ENCODE measurements around the gene ATG7. TPM values are rescaled to one million over a fixed set of nuclear protein-coding genes. Genes with fewer than 3 reads are reported as not detected.

The ATG7 gene
- polyA plus RNA-seq, 3 donors: 23.1 to 27.4 (median 26.6) TPM

DNA sequence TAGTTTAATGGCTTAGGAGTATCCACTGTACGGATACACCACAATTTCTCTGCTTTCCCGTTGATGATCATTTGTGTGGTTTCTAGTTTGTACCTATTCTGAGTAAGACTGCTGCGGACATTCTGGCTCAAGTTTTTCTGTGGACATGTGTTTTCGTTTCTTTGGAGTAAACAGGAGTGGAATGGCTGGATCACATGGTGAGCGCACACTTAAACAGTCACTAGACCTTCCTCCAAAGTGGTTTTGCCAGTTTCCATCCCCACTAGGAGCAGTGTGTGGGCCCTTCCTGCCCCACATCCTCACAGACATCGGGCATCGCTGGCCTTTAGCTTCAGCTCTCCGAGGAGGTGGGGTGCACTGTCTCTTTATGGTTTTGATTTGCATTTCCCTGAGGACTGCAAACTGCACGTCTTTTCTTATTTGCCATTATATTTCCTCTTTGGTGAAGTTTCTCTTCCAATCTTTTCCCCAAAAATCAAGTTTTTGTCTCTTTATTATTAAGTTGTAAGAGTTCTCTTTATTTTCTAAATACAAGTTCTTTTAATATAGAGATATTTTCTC lies 277.5 kb downstream of the ATG7 start:
- no peak for DNase-seq (ENCODE audit: extremely low read depth in 1 of 11, low read depth in 9 of 11, low spot score in 4 of 11)

DNA sequence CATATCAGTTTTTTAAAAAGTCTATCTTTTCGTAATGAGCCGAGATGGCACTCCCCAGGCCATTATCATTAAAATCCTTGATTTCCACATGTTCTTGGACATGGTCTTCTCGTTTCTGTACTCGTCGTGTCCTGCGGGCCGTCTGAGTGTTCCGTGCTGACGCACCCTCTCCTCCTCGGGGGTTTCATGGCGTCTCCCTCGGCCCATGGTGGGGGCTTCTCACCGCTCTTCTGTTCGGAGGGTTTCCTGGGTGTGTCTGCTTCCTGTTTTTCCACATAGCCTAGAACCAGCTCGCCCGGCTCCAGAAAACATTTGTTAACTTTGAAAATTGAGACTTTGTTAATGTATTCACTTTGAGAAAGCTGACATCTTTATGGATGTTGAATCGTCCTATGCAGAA lies 278.8 kb downstream of the ATG7 start:
- DNase-seq (ENCODE audit: extremely low read depth in 1 of 11, low read depth in 9 of 11, low spot score in 4 of 11): no peak

DNA sequence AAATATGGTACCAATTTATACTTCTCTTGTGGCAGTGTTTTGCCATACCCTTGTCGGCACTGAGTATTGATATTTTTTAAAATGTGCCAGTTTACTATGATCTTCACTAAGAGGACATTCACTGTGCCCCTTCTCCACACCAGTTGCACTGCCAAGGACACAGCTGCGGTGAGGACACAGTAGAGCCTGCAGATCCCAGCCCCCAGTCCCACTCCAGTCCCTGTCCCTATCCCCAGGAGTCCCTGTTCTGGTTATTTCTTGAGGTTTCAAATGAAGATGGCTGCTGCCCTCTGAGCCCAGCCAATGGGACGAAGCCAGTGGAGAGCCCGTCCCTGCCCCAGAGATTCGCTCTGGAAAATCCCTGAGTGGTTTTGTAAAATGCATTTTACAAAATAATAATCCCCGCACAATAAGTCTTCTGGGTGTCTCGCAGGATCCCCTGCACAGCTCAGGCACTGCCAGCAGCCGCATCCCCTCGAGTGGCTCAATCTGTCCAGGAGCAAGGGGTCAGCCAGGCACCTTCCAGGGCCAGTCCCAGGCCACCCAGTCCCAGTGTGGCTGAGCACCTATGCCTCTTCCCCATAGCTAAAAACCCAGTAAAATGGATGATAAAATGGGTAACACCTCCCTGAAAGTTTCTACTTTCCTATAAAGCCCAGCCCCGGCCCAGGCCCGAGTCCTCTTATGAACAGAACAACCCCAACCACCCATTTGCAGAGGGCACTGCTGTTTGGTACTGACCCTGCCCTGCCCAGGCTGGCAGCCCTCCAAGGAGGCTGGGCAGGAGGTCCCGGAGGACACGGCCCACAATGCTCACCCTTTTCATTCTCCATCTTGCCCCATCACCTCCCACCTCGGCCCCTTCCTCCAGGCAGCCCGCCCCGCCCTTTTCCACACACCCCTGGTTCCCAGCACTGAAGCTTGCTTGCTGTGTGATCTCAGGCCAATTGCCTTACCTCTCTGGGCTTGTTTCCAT lies 280.4 kb downstream of the ATG7 start:
- no peak for DNase-seq (ENCODE audit: extremely low read depth in 1 of 11, low read depth in 9 of 11, low spot score in 4 of 11)

GRCh38 chr3:11553436-11554235 lies 281.4 kb downstream of the ATG7 start:
- DNase-seq (ENCODE audit: extremely low read depth in 1 of 11, low read depth in 9 of 11, low spot score in 4 of 11): no peak

DNA sequence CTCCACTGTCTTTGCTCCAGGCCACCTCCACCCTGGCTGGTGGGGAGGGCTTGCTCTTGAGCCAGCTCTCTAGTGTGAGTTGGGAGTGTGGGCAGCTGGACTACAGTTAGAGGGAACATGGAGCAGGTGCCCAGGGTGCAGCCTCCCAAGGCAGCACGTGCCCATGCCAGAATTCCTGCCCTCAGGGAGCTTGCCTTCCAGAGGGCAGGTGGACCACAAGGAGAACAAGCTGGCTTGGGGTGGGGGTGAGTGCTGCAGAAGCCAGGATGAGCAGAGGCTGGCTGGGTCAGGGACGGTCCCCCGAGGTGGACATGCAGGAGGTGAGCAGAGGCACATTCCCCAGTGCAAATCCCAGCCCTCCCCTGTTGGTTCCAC lies 282.0 kb downstream of the ATG7 start:
- DNase-seq (ENCODE audit: extremely low read depth in 1 of 11, low read depth in 9 of 11, low spot score in 4 of 11): no peak

DNA sequence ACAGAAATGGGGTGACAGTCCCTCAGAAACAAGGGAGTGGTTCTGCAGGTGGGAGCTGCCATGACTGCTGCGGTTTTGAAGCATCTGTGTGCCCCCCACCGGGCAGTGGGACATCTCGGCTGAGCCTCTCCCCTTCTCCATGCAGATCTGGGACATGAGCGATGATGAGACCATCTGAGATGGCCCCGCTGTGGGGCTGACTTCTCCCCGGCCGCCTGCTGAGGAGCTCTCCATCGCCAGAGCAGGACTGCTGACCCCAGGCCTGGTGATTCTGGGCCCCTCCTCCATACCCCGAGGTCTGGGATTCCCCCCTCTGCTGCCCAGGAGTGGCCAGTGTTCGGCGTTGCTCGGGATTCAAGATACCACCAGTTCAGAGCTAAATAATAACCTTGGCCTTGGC lies 282.5 kb downstream of the ATG7 start:
- no peak for DNase-seq (ENCODE audit: extremely low read depth in 1 of 11, low read depth in 9 of 11, low spot score in 4 of 11)

DNA sequence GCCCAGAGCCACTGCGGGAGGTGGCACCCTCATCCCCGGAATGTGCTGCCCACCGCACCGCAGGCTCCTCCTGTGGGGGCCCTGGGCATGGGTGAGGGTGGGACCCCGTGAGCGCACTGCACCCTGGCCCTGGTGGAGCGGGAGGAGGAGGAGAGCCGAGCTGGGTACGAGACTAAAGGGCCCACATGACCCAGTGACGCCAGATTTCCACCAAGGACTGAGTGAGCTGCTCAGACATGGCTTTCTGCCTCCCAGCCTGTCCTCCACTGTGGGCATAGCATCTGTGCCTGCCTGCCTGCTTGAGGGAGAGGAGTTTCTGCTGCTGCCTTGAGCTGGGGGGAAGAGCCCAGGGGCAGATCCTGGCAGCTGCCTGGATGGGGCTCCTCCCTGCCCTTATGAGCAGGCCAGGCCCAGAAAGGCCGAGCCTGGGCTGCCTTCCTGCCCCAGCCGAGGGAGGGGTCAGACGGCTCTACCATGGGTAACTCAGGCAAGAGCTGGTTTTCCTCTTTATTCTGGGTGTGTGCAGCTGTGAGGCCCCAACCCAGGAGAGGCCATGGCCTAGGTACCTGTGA lies 283.1 kb downstream of the ATG7 start:
- DNase-seq (ENCODE audit: extremely low read depth in 1 of 11, low read depth in 9 of 11, low spot score in 4 of 11): no peak

- DNase-seq (ENCODE audit: extremely low read depth in 1 of 11, low read depth in 9 of 11, low spot score in 4 of 11): no peak
Measured at GRCh38 chr3:11555881-11556633, 283.9 kb downstream of the ATG7 start.

- DNase-seq (ENCODE audit: extremely low read depth in 1 of 11, low read depth in 9 of 11, low spot score in 4 of 11): peak in 4 of 11 donors; percentile 46 to 68 (median 52)
Measured at GRCh38 chr3:11556851-11557644, 284.9 kb downstream of the ATG7 start.

- no peak for DNase-seq (ENCODE audit: extremely low read depth in 1 of 11, low read depth in 9 of 11, low spot score in 4 of 11)
Measured at GRCh38 chr3:11558002-11558401, 285.8 kb downstream of the ATG7 start.

- DNase-seq (ENCODE audit: extremely low read depth in 1 of 11, low read depth in 9 of 11, low spot score in 4 of 11): no peak
Measured at GRCh38 chr3:11558411-11558903, 286.3 kb downstream of the ATG7 start.

GRCh38 chr3:11558918-11559815 lies 287.0 kb downstream of the ATG7 start:
- no peak for DNase-seq (ENCODE audit: extremely low read depth in 1 of 11, low read depth in 9 of 11, low spot score in 4 of 11)

GRCh38 chr3:11559816-11560633 lies 287.8 kb downstream of the ATG7 start:
- DNase-seq (ENCODE audit: extremely low read depth in 1 of 11, low read depth in 9 of 11, low spot score in 4 of 11): no peak

DNA sequence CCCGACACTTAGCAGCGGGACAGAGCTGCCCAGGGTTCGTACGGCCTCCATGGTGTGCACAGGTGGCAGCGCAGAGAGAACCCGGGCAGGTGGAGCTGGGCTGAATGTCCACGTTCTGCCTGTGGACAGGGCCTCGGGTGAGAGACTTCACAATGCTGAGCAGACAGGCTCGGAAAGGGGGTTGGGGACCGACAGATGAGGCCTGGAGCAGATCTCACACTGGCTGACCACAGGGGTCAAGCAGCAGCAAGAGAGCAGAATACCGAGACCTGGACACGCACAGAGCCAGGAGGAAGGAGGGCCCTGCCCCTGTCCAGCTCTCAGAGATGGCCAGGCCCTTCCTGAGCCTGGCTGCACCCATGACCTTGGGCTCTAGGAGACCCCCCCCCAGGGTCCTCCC lies 288.5 kb downstream of the ATG7 start:
- no peak for DNase-seq (ENCODE audit: extremely low read depth in 1 of 11, low read depth in 9 of 11, low spot score in 4 of 11)

GRCh38 chr3:11562277-11562881 lies 290.2 kb downstream of the ATG7 start:
- no peak for DNase-seq (ENCODE audit: extremely low read depth in 1 of 11, low read depth in 9 of 11, low spot score in 4 of 11)

Measured in renal cortex interstitium (tissue), 11 donors.